Measurements from ENCODE around the gene H6PD.

H6PD gene

GRCh38 chr1:9316080-9316444 is 81.5 kb downstream of the H6PD start:
- Histone ChIP-seq H3K9me3 (ENCODE audit: insufficient read depth, low read length) (no peaks in the 10 kb centered on the region), H3K27ac (ENCODE audit: low read depth, low read length) (no peak overlapping the region), H3K9ac (ENCODE audit: low read length) (no peak overlapping the region), H2AFZ (ENCODE audit: low read depth, low read length, severe bottlenecking) (no peak overlapping the region), H4K20me1 (ENCODE audit: low read depth, low read length) (no peaks in the 10 kb centered on the region), H3F3A (ENCODE audit: insufficient read depth) (no peaks in the 10 kb centered on the region), H3K4me2 (ENCODE audit: low read depth, low read length, poor library complexity, severe bottlenecking) (no peak overlapping the region), H3K9me2 (replicated peaks; ENCODE audit: insufficient read depth, low read length) (no peaks in the 10 kb centered on the region), H3K4me3 (ENCODE audit: insufficient read depth, low read length, poor library complexity, severe bottlenecking) (no peak overlapping the region), H3K36me3 (ENCODE audit: low read length) (no peaks in the 10 kb centered on the region), H3K79me2 (ENCODE audit: insufficient read depth, low read length) (no peaks in the 10 kb centered on the region), H3K27me3 (ENCODE audit: low read length) (no peaks in the 10 kb centered on the region)
- TF ChIP-seq EZH2phosphoT487 (conservative IDR thresholded peaks at IDR 0.05; ENCODE audit: low read length): no peak

GRCh38 chr1:9316512-9316911 is 81.9 kb downstream of the H6PD start:
- Histone ChIP-seq H3K27me3 (ENCODE audit: low read length) (no peaks in the 10 kb centered on the region), H3K4me2 (ENCODE audit: low read depth, low read length, poor library complexity, severe bottlenecking) (no peak overlapping the region), H3K9ac (ENCODE audit: low read length) (no peak overlapping the region), H3K9me2 (replicated peaks; ENCODE audit: insufficient read depth, low read length) (no peaks in the 10 kb centered on the region), H3K27ac (ENCODE audit: low read depth, low read length) (no peak overlapping the region), H3K9me3 (ENCODE audit: insufficient read depth, low read length) (no peaks in the 10 kb centered on the region), H4K20me1 (ENCODE audit: low read depth, low read length) (no peaks in the 10 kb centered on the region), H3K36me3 (ENCODE audit: low read length) (no peaks in the 10 kb centered on the region), H3K79me2 (ENCODE audit: insufficient read depth, low read length) (no peaks in the 10 kb centered on the region), H2AFZ (ENCODE audit: low read depth, low read length, severe bottlenecking) (no peak overlapping the region), H3F3A (ENCODE audit: insufficient read depth) (no peaks in the 10 kb centered on the region), H3K4me3 (ENCODE audit: insufficient read depth, low read length, poor library complexity, severe bottlenecking) (no peak overlapping the region)
- no peak for TF ChIP-seq CTCF (IDR thresholded peaks at IDR 0.05; ENCODE audit: insufficient read depth, low read length, poor library complexity, severe bottlenecking)
- TF ChIP-seq EZH2phosphoT487 (conservative IDR thresholded peaks at IDR 0.05; ENCODE audit: low read length): no peak

GRCh38 chr1:9317072-9317471 is 82.5 kb downstream of the H6PD start:
- H3K79me2 ChIP-seq (ENCODE audit: insufficient read depth, low read length): no peaks in the 10 kb centered on the region
- no peak overlapping the region for H3K27ac ChIP-seq (ENCODE audit: low read depth, low read length)
- H3F3A ChIP-seq (ENCODE audit: insufficient read depth): no peaks in the 10 kb centered on the region
- no peaks in the 10 kb centered on the region for H3K9me3 ChIP-seq (ENCODE audit: insufficient read depth, low read length)
- no peak overlapping the region for H3K4me3 ChIP-seq (ENCODE audit: insufficient read depth, low read length, poor library complexity, severe bottlenecking)
- no peak overlapping the region for H2AFZ ChIP-seq (ENCODE audit: low read depth, low read length, severe bottlenecking)
- no peaks in the 10 kb centered on the region for H3K36me3 ChIP-seq (ENCODE audit: low read length)
- H3K27me3 ChIP-seq (ENCODE audit: low read length): no peaks in the 10 kb centered on the region
- no peaks in the 10 kb centered on the region for H4K20me1 ChIP-seq (ENCODE audit: low read depth, low read length)
- H3K9me2 ChIP-seq (replicated peaks; ENCODE audit: insufficient read depth, low read length): no peaks in the 10 kb centered on the region
- TF ChIP-seq EZH2phosphoT487 (conservative IDR thresholded peaks at IDR 0.05; ENCODE audit: low read length): no peak
- no peak for TF ChIP-seq CTCF (IDR thresholded peaks at IDR 0.05; ENCODE audit: insufficient read depth, low read length, poor library complexity, severe bottlenecking)
- H3K4me2 ChIP-seq (ENCODE audit: low read depth, low read length, poor library complexity, severe bottlenecking): no peak overlapping the region
- no peak overlapping the region for H3K9ac ChIP-seq (ENCODE audit: low read length)

GRCh38 chr1:9317591-9318417 is 83.2 kb downstream of the H6PD start:
- Histone ChIP-seq H3K36me3 (ENCODE audit: low read length) (no peaks in the 10 kb centered on the region), H2AFZ (ENCODE audit: low read depth, low read length, severe bottlenecking) (no peak overlapping the region), H3K27me3 (ENCODE audit: low read length) (no peaks in the 10 kb centered on the region), H3K9ac (ENCODE audit: low read length) (no peak overlapping the region), H3K4me2 (ENCODE audit: low read depth, low read length, poor library complexity, severe bottlenecking) (no peak overlapping the region), H3K9me2 (replicated peaks; ENCODE audit: insufficient read depth, low read length) (no peaks in the 10 kb centered on the region), H3K27ac (ENCODE audit: low read depth, low read length) (no peak overlapping the region), H3K9me3 (ENCODE audit: insufficient read depth, low read length) (no peaks in the 10 kb centered on the region), H4K20me1 (ENCODE audit: low read depth, low read length) (no peaks in the 10 kb centered on the region), H3K79me2 (ENCODE audit: insufficient read depth, low read length) (no peaks in the 10 kb centered on the region), H3K4me3 (ENCODE audit: insufficient read depth, low read length, poor library complexity, severe bottlenecking) (no peak overlapping the region), H3F3A (ENCODE audit: insufficient read depth) (no peaks in the 10 kb centered on the region)
- TF ChIP-seq CTCF (IDR thresholded peaks at IDR 0.05; ENCODE audit: insufficient read depth, low read length, poor library complexity, severe bottlenecking) (no peak), EZH2phosphoT487 (conservative IDR thresholded peaks at IDR 0.05; ENCODE audit: low read length) (no peak)
